H54 (cell line): ENCODE data around the gene FREM1.

ENCODE experiments used
- DNase-seq: peaks from one replicate; pipeline ENCODE4 v3.0.0; 2011; ENCODE audit warnings: low spot score, mixed read lengths; ENCODE audit not compliant: insufficient read length
- FAIRE-seq: peaks from 3 replicates; lab custom pipeline; 2011; peaks lifted over from hg19 to GRCh38; lab: Jason Lieb, UNC
- POLR2A ChIP-seq: IDR thresholded peaks from 2 replicates; pipeline ENCODE4 v1.6.1; 2011; ENCODE audit warnings: low read depth, mild to moderate bottlenecking, low read length

The FREM1 gene

DNA sequence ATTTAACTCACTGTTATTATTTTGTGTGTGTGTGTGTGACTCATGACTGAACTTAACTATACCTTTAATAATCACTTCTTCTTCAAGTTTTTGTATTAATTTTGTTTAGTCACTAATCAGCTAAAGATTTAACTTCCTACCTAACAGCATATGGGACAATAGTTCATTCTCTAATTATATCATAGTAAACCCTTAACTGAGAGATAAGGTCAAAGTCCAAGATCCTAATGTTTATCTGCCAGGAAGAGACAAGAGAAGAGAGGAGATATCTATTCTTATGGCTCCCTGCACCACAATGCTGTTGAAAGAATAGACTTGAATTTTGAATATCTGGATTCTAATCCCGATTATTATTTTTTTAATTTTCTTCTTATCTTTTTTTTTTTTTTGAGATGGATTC lies 28.1 kb downstream of the FREM1 start:
- no peak for TF ChIP-seq POLR2A

GRCh38 chr9:14881006-14881405 lies 29.2 kb downstream of the FREM1 start:
- DNase-seq (no peak), FAIRE-seq (no peak)
- no peak for TF ChIP-seq POLR2A

More for the DNA sequence above, 28.1 kb downstream of the FREM1 start:
- FAIRE-seq (no peak), DNase-seq (no peak)

DNA sequence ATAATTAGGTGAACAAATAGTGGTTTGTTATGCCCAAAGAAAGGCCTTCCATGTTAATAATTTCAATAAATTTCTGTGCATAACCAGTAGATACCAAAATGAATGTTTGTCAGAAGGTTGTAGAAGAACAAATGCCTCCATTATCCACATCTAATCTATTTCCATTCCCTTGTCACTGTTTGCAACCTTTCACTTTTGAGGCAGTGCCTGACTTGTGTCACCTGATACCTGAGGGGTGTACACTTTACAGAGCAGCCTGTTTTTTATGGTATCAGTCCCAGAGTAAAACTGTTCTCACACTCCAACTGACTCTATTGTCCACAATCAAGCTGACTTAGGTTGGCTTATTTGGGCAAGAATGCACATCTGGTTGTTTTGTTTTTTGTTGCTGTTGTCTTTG lies 40.1 kb downstream of the FREM1 start:
- no peak for FAIRE-seq
- no peak for DNase-seq
- no peak for TF ChIP-seq POLR2A

- no peak for FAIRE-seq
- TF ChIP-seq POLR2A, result no peak
- DNase-seq, result no peak
Measured at GRCh38 chr9:14869671-14870070, 40.6 kb downstream of the FREM1 start.

DNA sequence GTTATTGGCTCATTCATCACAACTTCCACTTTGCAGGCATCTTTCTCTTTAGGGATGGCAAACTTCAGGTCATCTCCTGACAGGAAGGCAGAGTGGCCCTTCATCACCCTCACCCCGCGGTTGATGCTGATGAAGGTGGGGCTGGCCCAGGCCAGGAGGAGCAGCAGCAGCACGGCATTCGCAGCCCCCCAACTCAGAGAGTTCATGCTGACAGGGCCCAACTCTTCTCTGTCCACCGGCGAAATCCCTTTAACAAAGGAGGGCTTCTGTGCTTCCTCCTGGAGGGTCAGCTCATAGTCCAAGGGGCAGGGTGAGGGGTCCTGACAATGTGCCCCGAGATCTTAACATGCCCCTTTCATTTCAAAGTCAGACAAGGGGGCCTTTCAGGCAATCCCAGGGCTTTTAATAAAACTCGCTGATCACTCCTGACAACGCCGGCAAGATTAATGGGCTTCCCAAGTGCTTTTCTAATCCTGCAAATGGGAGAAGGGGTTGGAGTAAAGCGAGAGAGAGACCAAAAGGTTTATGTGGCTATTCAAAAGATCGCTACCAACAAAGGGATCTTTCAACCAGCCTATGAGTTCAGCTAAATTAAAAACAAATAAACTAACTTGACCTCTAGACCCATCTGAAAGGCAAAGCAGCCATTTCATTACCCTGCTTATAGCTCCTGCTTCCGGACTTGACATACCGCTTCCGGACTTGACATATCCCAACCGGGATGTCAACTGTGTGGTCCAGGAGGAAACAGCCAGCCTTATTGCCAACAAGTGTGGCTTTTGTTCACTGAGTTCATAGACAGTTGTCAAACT lies 41.2 kb downstream of the FREM1 start:
- no peak for DNase-seq
- no peak for FAIRE-seq
- TF ChIP-seq POLR2A, result no peak

DNA sequence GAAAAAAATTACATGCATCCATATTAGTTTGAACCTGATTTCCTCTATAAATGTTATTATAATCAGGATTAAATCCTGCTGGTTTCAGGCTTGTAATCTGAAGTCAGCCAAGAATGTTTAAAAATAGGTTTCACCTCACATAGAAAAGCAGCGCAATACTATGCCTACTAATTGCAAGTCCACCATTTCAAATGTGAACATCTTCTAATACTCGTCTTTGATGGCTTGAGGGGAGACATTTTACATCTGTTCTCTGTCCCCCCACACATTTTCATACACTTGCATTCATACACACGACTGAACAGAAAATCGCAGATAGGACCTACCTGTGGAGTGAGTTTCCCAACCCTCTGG lies 41.8 kb downstream of the FREM1 start:
- FAIRE-seq (no peak), DNase-seq (no peak)
- TF ChIP-seq POLR2A, result no peak

- no peak for TF ChIP-seq POLR2A
Measured at GRCh38 chr9:14866200-14866749, 44.0 kb downstream of the FREM1 start.

DNA sequence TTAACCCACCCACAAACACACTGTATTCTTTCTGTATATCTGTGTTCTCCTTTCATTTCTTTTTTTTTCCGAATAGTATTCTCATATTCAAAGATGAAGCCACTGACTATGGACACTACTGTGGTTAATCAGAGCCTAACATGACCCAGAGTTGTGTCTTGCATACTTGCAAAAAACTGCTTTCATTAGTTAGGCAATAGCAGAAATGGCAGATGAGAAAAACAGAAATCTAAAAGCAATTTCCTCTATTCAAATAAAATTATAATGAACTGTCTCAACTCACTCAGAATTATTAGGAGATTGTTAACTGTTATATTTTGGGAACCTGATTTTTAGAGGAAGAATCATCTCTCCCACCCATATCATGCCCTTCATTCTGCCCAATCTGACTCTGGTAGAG lies 45.9 kb downstream of the FREM1 start:
- DNase-seq (no peak), FAIRE-seq (no peak)
- TF ChIP-seq POLR2A, result no peak

More at GRCh38 chr9:14866200-14866749, 44.0 kb downstream of the FREM1 start:
- FAIRE-seq (no peak), DNase-seq (no peak)

DNA sequence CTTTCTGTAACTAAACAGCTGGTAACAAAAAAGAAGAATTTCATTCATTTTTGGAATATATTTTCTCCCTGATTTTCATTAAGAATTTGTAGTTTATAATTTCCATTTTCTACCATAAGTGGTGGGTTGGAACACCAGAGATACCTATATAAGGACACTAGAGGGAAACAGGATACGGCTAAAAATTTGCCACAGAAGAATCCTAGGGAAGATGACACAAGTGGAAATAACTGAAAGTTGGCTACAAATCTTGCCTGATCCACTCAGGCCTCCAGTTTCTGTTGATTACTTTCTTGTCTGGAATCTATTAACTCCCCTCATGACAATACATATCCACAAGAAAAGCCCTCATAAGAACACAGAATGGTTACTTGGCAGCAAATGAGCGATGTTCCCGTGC lies 46.8 kb downstream of the FREM1 start:
- DNase-seq (no peak), FAIRE-seq (no peak)
- no peak for TF ChIP-seq POLR2A

DNA sequence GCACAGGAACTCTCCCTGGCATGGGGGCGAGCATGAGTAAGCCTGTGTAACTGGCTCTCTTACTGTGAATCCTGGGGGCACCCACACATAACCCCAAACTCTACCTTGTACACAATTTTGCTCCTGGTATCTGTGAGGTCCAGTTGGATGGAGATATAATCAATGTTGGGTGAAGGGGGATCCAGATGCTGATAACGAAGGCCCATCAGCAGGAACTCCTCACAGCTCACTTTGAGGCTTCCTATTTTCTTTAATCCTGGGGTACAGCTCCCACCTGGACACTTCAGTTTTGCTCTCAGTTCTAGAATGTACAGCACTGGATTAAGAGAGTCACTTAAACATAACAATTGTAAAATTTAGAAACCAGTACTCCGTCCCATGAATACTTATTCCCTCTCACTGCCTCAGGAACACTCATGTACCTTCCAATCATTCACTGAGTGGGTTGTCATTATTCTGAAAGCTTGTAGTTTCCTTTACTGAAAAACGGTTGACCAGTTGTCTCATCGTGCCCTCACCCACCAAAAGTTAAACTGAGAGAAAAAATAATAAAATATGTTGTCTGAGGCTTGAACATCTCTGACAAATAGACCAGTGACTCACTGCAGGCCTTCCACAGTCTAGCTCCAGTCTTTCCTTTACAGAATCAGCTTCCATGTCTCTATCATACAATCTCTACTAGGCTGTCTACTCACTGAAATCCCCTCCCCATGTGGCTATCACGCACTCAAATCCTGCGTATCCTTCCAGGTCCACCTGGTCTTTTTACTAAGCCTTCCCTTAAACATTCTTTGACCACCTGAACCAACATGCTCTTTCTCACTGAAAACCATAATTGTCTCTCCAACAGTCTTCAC lies 52.6 kb downstream of the FREM1 start:
- DNase-seq, result no peak
- no peak for TF ChIP-seq POLR2A
- no peak for FAIRE-seq

DNA sequence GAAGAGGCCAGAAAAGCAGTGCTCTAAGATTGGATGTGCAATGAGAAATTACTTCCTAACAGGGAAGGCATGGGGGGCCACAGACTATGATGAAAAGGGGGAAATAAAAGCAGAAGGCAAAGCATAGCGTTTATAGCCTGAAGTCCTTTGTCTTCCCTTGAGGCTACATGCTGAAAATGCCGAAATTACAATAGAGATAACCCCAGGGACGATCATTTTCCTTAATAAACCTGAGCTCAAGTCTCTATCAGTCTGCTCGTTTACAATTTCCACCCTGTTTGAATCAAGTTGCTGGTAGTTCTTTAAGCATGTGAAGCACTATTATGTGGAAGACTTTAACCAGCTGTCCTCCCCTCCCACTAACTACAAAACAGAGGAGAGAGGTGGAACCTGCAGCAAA lies 60.4 kb downstream of the FREM1 start:
- no peak for TF ChIP-seq POLR2A
- DNase-seq (no peak), FAIRE-seq (no peak)

DNA sequence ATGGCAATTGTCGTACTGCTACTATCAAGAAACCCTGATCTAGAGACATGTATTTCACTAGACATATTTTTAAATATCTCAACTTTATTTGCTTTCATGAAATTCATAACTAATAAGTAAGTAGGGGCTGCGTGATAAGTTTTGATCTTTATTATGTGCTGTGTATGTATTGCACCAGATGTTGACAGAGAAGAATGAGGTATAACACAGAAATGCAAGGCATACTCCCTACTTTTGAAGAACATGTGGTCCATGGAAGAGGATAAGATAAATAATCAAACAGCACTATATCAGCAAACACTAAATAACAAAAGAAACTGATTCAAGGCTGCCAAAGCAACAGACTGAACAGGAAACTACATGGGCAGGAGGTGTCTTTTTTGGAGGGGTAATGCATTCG lies 60.9 kb downstream of the FREM1 start:
- FAIRE-seq, result no peak
- no peak for TF ChIP-seq POLR2A
- DNase-seq, result no peak

DNA sequence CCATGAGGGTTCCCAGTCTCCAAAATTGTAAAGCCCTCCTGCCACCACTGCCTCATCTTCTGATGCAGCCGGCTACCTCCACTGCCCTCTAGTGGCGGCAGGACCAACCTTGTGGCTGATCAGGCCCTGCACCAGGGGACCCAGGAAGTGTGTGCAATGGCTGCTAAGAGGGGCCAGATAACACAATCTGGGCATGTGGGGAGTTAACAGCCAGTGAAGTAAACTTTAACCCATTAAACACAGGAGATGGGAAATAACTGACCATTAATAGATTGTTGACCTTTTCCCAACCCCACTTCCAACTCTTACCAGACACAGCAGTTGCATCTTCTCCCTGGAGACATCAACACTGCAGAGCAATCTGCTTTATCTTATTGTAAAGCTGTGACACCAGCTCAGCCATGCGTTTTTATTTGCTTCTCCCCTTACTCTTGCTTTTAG lies 63.3 kb downstream of the FREM1 start:
- FAIRE-seq (no peak), DNase-seq (peak; percentile 73)
- no peak for TF ChIP-seq POLR2A

GRCh38 chr9:14843163-14843562 lies 67.1 kb downstream of the FREM1 start:
- no peak for DNase-seq
- FAIRE-seq, result no peak
- TF ChIP-seq POLR2A, result no peak
